HepG2 (cell line): ENCODE data around the gene SCN8A. TPM values are rescaled to one million over a fixed set of nuclear protein-coding genes. Genes with fewer than 3 reads are reported as not detected.
"Not testable (repeated sequence)": the region's sequence is repeated elsewhere in the genome, so short reads cannot be mapped to it uniquely, and the experiment has no call there.

ENCODE experiments used
- ATAC-seq: fragments of 200-7000 bp; cut with Tn5 transposase; 3 replicates; pipeline ENCODE4 v1.9.1; 2020; ENCODE audit warnings: mild to moderate bottlenecking, moderate library complexity
- BruUV-seq: library from RNA; stranded (reverse); fragments of 400-500 nt; replicated peaks from 2 replicates; lab custom pipeline; 2021; lab: Mats Ljungman, UMichigan
- CTCF ChIA-PET: fragments of 300-600 bp; formaldehyde crosslinking; extraction: SDS; loops from one replicate; lab custom pipeline; 2021; ENCODE audit warnings: low total read pairs, inconsistent platforms, low intra/inter-chr PET ratio; lab: Yijun Ruan, JAX
- POLR2A ChIA-PET: fragments of 350-600 bp; sonication (Branson Sonifier 250); formaldehyde crosslinking; loops from one replicate; lab custom pipeline; 2020; ENCODE audit warnings: antibody characterized with exemption, inconsistent platforms; lab: Yijun Ruan, JAX
- DNase-seq: peaks from one replicate; pipeline ENCODE4 v3.0.0-alpha.2; 2015; ENCODE audit warnings: low spot score
- FAIRE-seq: peaks from 3 replicates; lab custom pipeline; 2011; peaks lifted over from hg19 to GRCh38; lab: Jason Lieb, UNC
- H2AFZ ChIP-seq: one replicate; pipeline ENCODE4 v1.6.1; 2011; ENCODE audit warnings: low read length, inconsistent platforms
- H3K27ac ChIP-seq: fragments of 300-600 bp; 3 replicates; pipeline ENCODE4 v1.8.0; 2011; ENCODE audit warnings: mixed run types, mild to moderate bottlenecking, mixed read lengths, low read length, inconsistent platforms; ENCODE audit not compliant: insufficient read depth; ENCODE audit errors: extremely low read length
- H3K27me3 ChIP-seq, 2 experiments: fragments of 200-600 bp in 1 of 2; 2 replicates in 1 of 2; 3 replicates in 1 of 2; pipeline versions ENCODE4 v1.6.0 to v1.8.0; 2011; ENCODE audit warnings: low read length in 2 of 2, mild to moderate bottlenecking in 2 of 2, moderate library complexity in 2 of 2, inconsistent platforms in 1 of 2; ENCODE audit not compliant: insufficient read depth in 2 of 2, control insufficient read depth in 1 of 2
- H3K36me3 ChIP-seq, 2 experiments: fragments of 200-600 bp in 1 of 2; replicated peaks in 1 of 2; 2 replicates in 1 of 2; 3 replicates in 1 of 2; pipeline versions ENCODE4 v1.5.1 to v1.8.0; 2011; ENCODE audit warnings: low read length in 2 of 2, inconsistent platforms in 1 of 2; ENCODE audit not compliant: insufficient read depth in 2 of 2, control insufficient read depth in 1 of 2
- H3K4me1 ChIP-seq: 2 replicates; pipeline ENCODE4 v1.5.1; 2012; ENCODE audit warnings: low read length, inconsistent platforms; ENCODE audit not compliant: insufficient read depth
- H3K4me2 ChIP-seq: 2 replicates; pipeline ENCODE4 v1.6.0; 2011; ENCODE audit warnings: low read depth, low read length, inconsistent platforms
- H3K4me3 ChIP-seq, 3 experiments: fragments of 200-600 bp in 1 of 3; sonication (generic), shearing (Covaris generic) in 1 of 3; replicated peaks in 1 of 3; 2 replicates each; pipeline ENCODE4 v1.5.1; 2011 to 2016; ENCODE audit warnings: low read length in 3 of 3, inconsistent platforms in 2 of 3, low read depth in 2 of 3, mild to moderate bottlenecking in 2 of 3, control low read depth in 1 of 3, mixed read lengths in 1 of 3; ENCODE audit not compliant: insufficient read depth in 1 of 3
- H3K79me2 ChIP-seq: one replicate; pipeline ENCODE4 v1.6.1; 2011; ENCODE audit warnings: low read length, inconsistent platforms; ENCODE audit not compliant: insufficient read depth
- H3K9ac ChIP-seq: 2 replicates; pipeline ENCODE4 v1.6.0; 2011; ENCODE audit warnings: mild to moderate bottlenecking, low read depth, low read length, inconsistent platforms; ENCODE audit not compliant: insufficient read depth
- H3K9me3 ChIP-seq: 2 replicates; pipeline ENCODE4 v1.5.1; 2012; ENCODE audit warnings: mild to moderate bottlenecking, low read length
- H4K20me1 ChIP-seq: 2 replicates; pipeline ENCODE4 v1.6.0; 2011; ENCODE audit warnings: inconsistent platforms, mild to moderate bottlenecking, low read length, moderate library complexity; ENCODE audit not compliant: insufficient read depth
- ZNF670 ChIP-seq: sonication (generic); formaldehyde crosslinking; IDR thresholded peaks from 2 replicates; pipeline ENCODE4 v1.8.0; 2022; ENCODE audit warnings: mild to moderate bottlenecking, missing genetic modification reagents, borderline replicate concordance
- ZNF775 ChIP-seq: sonication (generic); formaldehyde crosslinking; IDR thresholded peaks from 2 replicates; pipeline ENCODE4 v1.4.0; 2020; ENCODE audit warnings: missing genetic modification reagents, mild to moderate bottlenecking, moderate library complexity, borderline replicate concordance
- WGBS: methylation state at CpG from one replicate; pipeline ENCODE4 v1.1.6; 2017; ENCODE audit warnings: low lambda C conversion rate; 5-methylcytosine and 5-hydroxymethylcytosine counted together
- in situ Hi-C: cut with HindIII; loops from 2 replicates; pipeline ENCODE4 v1.10.0; 2017; ENCODE audit warnings: low pct_unique_long_range_greater_than_20kb; ENCODE audit not compliant: extremely low pct_ligation_motif_present
- intact Hi-C: fragments of 100-400 bp; cut with micrococcal nuclease; formaldehyde crosslinking; loops from one replicate; pipeline ENCODE4 v1.10.0; 2022; ENCODE audit not compliant: unreplicated experiment
- polyA plus RNA-seq, 8 experiments: library from polyadenylated mRNA; depleted of rRNA in 3 of 8; stranded (reverse) in 7 of 8; unstranded in 1 of 8; fragments of >200 nt; fragmentation: Illumina TruSeq in 4 of 8; extraction: Trizol in 4 of 8; gene quantifications; 2 replicates each; pipeline versions ENCODE4 v1.2.1 to v1.2.3, GENCODE V29; 2011 to 2016; ENCODE audit warnings: low read depth in 4 of 8, missing spikeins in 1 of 8, mixed read lengths in 1 of 8; ENCODE audit not compliant: insufficient read depth in 1 of 8
- total RNA-seq, 5 experiments: library from RNA; depleted of rRNA; stranded (reverse); fragments of >200 nt; fragmentation: Illumina TruSeq; extraction: Trizol; gene quantifications; 2 replicates each; pipeline ENCODE4 v1.2.3, GENCODE V29; 2016; ENCODE audit warnings: low read depth in 1 of 5
- TF ChIP-seq, protein P1 (sequence below): sonication (generic); formaldehyde crosslinking; IDR thresholded peaks from 2 replicates; pipeline ENCODE4 v1.8.1; 2023; ENCODE audit warnings: missing genetic modification reagents, mild to moderate bottlenecking, borderline replicate concordance

The SCN8A gene
- total and polyA plus RNA-seq, 2 of the 13 experiments (the other 11 are each of a cell fraction or from before 2014, with no cell fraction given) = 0.57 to 1.4 TPM

DNA sequence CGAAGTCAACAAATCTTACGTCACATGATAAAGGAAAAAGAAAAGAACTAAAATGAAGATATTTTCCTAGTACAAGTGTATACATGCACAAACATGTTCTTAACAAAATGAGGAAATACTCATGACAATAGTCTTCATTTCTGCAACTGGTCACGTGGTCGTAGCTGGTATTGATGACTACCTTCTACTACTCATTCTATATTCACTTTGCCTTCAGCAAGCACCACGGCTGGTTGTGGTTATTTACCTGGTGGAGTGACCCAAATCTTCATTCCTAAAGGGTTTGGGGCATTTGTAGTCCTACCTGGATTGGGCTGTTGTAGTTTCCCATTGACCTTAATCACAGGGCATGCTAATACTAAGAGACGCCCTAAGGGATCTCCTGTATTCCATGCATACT is 206.3 kb downstream of the SCN8A start:
- H4K20me1 ChIP-seq = no peaks in the 10 kb centered on the region
- no peak overlapping the region for H3K4me2 ChIP-seq
- no TSS peak for BruUV-seq
- peaks cover 6% of the 10 kb centered on the region; the same call in 1 of the 2 replicates for H3K4me1 ChIP-seq
- 73% methylated on average over 6 of the region's 6 CpGs for WGBS
- DNase-seq = no peak
- FAIRE-seq = no peak
- POLR2A ChIA-PET = no interaction called here
- H3K27me3 ChIP-seq = no peaks in the 10 kb centered on the region
- in situ Hi-C loops = no loop called here
- no peak overlapping the region for H3K27ac ChIP-seq
- TF ChIP-seq ZNF670 (CRISPR knock-in tag) (no peak), ZNF775 (CRISPR knock-in tag) (no peak)
- TF ChIP-seq, protein P1, sequence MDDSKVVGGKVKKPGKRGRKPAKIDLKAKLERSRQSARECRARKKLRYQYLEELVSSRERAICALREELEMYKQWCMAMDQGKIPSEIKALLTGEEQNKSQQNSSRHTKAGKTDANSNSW (CRISPR knock-in tag) = no peak
- no peak overlapping the region for H3K4me3 ChIP-seq
- CTCF ChIA-PET = no interaction called here
- no peaks in the 10 kb centered on the region for H3K36me3 ChIP-seq
- H3K9me3 ChIP-seq = no peaks in the 10 kb centered on the region
- intact Hi-C loops = no loop called here
- H3K79me2 ChIP-seq = no peaks in the 10 kb centered on the region
- no peak overlapping the region for H3K9ac ChIP-seq
- ATAC-seq = no peak
- H2AFZ ChIP-seq = no peak overlapping the region

DNA sequence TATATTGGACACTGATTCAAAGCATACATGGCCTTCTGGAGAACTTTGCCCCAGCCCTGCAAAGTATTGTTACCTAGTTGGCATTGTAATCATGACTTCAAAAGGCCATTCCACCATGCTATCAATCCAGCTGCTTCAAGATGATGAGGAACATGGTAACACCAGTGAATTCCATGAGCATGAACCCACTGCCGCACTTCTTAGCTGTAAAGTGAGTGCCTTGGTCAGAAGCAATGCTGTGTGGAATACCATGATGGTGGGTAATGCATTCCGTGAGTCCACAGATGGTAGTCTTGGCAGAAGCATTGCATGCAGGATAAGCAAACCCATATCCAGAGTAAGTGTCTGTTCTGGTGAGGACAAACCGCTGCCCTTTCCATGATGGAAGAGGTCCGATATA is 207.0 kb downstream of the SCN8A start:
- H3K9ac ChIP-seq, H2AFZ ChIP-seq, H3K27me3 ChIP-seq, H3K4me1 ChIP-seq, H4K20me1 ChIP-seq, POLR2A ChIA-PET, H3K4me2 ChIP-seq, BruUV-seq, DNase-seq, CTCF ChIA-PET, H3K4me3 ChIP-seq, ATAC-seq, in situ Hi-C loops, H3K79me2 ChIP-seq, intact Hi-C loops, FAIRE-seq, H3K36me3 ChIP-seq, H3K27ac ChIP-seq, H3K9me3 ChIP-seq: not testable (repeated sequence)
- WGBS = 96% methylated on average over 4 of the region's 4 CpGs
